Muscle of leg (tissue), 11 donors: ENCODE data around the gene PTPRG. TPM values are rescaled to one million over a fixed set of nuclear protein-coding genes. Genes with fewer than 3 reads are reported as not detected.

Experiments used
- DNase-seq: peaks from one replicate; pipeline ENCODE4 v3.0.0; 2013
- H3K27ac ChIP-seq: one replicate; pipeline ENCODE4 v1.5.1; 2013; ENCODE audit warnings: mild to moderate bottlenecking, low read length, control low read depth
- H3K27me3 ChIP-seq: one replicate; pipeline ENCODE4 v1.6.1; 2013; ENCODE audit warnings: low read length; ENCODE audit not compliant: control insufficient read depth, insufficient read depth
- H3K36me3 ChIP-seq: one replicate; pipeline ENCODE4 v1.6.1; 2013; ENCODE audit warnings: low read length; ENCODE audit not compliant: control insufficient read depth, insufficient read depth
- H3K4me1 ChIP-seq: one replicate; pipeline ENCODE4 v1.6.1; 2013; ENCODE audit warnings: low read length; ENCODE audit not compliant: control insufficient read depth, insufficient read depth
- H3K4me3 ChIP-seq: one replicate; pipeline ENCODE4 v1.5.1; 2013; ENCODE audit warnings: low read length, control low read depth
- H3K9me3 ChIP-seq: replicated peaks from 2 replicates; pipeline ENCODE4 v1.6.1; 2013; ENCODE audit warnings: low read depth, low read length; ENCODE audit not compliant: control insufficient read depth
- WGBS: methylation state at CpG from one replicate; pipeline ENCODE4 v1.1.5; 2013; ENCODE audit warnings: missing lambda C conversion rate; ENCODE audit not compliant: insufficient coverage; 5-methylcytosine and 5-hydroxymethylcytosine counted together
- polyA plus RNA-seq, 8 donors: library from polyadenylated mRNA; unstranded; fragments of 120-200 nt; gene quantifications; one replicate each; pipeline versions ENCODE4 v1.2.1 to v1.2.3, GENCODE V29; 2013; ENCODE audit warnings: inconsistent platforms in 1 of 8, low replicate concordance in 1 of 8; ENCODE audit not compliant: insufficient read length in 8 of 8, insufficient read depth in 1 of 8
- total RNA-seq: library from RNA; stranded (reverse); fragments of 120-200 nt; gene quantifications from one replicate; pipeline ENCODE4 v1.2.4, GENCODE V29; 2013

Gene PTPRG
- total and polyA plus RNA-seq, 9 donors, result 15.7 to 45.7 (median 30.8) TPM

DNA sequence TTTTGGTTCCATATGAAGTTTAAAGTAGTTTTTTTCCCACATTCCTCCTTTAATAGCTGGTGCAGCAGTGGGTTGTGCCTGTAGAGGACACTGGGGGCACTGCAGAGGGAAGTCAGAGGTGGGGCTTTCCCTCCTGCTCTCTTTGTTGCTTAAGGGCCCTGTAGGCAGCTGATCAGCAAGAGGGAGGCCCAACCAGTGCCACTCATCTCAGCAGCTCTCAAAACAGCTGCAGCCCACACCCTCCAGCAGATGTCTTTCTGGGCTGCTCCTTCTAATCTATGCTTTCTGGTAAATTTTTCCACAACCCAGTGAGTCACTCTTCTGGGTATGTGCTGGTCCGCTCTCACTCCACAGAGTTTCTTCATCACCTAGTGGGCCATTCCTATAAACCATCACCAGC lies 548.2 kb downstream of the PTPRG start:
- Histone ChIP-seq H3K27me3 (no peaks in the 10 kb centered on the region), H3K9me3 (peaks cover 6% of the 10 kb centered on the region), H3K36me3 (no peaks in the 10 kb centered on the region), H3K4me1 (no peaks in the 10 kb centered on the region), H3K27ac (no peak overlapping the region), H3K4me3 (no peak overlapping the region)
- 40% methylated on average over 1 of the region's 1 CpG for WGBS
- peak; percentile 64 for DNase-seq

DNA sequence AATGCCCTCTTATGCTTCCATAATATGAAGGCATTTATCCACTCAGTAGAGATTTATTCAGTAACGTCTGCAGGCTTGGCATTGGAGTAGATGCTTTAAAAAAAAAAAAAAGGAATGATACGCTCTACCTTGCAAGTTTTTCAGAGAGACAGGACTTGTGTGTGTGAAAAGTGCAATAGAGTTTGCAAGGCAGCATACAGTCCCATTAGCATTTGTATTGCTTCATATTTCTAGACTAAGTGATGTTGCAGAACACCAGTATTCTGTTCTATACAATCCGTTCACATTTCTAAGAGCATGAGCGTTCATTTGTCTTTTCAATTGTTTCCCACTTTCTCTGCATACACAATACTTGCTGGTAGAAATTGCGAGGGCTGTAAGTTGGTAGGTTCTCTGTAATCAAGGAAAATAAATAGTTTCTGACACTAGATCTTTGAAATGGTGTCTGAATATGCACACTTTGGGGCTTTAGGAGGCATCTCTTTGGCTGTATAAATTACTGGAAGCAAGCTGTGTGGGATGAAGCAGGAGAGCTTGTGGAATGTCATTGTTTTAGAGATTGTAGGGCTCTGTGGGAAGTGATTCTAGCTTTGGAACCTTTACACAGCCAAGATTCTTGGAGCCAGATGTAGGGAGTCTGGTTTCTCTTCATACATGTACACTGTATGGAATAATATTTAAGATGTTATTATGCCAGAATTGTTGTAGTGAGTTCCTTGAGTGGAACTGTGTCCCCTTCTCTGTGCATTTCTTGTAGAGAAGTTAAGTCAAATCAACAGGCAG lies 549.3 kb downstream of the PTPRG start:
- H3K9me3 ChIP-seq, result peaks cover 6% of the 10 kb centered on the region
- no peaks in the 10 kb centered on the region for H3K36me3 ChIP-seq
- H3K27ac ChIP-seq, result no peak overlapping the region
- H3K27me3 ChIP-seq, result no peaks in the 10 kb centered on the region
- no peak overlapping the region for H3K4me3 ChIP-seq
- no peaks in the 10 kb centered on the region for H3K4me1 ChIP-seq
- WGBS, result no CpG with 5 or more reads among the region's 5 CpGs
- peak; percentile 63 for DNase-seq

- no peaks in the 10 kb centered on the region for H3K36me3 ChIP-seq
- no peaks in the 10 kb centered on the region for H3K27me3 ChIP-seq
- H3K9me3 ChIP-seq, result peaks cover 6% of the 10 kb centered on the region
- H3K4me1 ChIP-seq, result no peaks in the 10 kb centered on the region
- H3K4me3 ChIP-seq, result no peak overlapping the region
- H3K27ac ChIP-seq, result no peak overlapping the region
- no CpG with 5 or more reads among the region's 3 CpGs for WGBS
- DNase-seq, result no peak
Observed at GRCh38 chr3:62113092-62113491, 551.7 kb downstream of the PTPRG start.

DNA sequence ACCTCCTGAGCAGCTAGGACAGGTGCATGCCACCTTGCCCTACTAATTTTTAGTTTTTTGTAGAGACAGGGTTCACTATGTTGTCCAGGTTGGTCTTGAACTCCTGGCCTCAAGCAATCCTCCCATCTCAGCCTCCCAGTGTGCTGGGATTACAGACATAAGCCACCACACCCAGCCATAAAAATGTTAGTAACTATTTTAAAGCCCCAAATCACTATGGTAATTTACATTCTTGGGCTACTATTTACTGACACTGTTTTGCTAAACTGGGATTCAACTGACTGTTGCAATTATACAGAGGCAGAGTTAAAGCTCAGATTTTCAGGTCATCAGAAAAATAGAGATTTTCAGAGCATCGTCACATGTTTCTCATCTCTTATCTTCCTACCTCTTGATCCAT lies 553.4 kb downstream of the PTPRG start:
- no peak for DNase-seq
- Histone ChIP-seq H3K4me1 (no peaks in the 10 kb centered on the region), H3K9me3 (peaks cover 1% of the 10 kb centered on the region), H3K27ac (no peak overlapping the region), H3K27me3 (no peaks in the 10 kb centered on the region), H3K4me3 (no peak overlapping the region), H3K36me3 (no peaks in the 10 kb centered on the region)
- 100% methylated on average over 1 of the region's 1 CpG for WGBS

- Histone ChIP-seq H3K27ac (no peak overlapping the region), H3K4me1 (no peaks in the 10 kb centered on the region), H3K4me3 (no peak overlapping the region), H3K36me3 (no peaks in the 10 kb centered on the region), H3K9me3 (peaks cover 5% of the 10 kb centered on the region), H3K27me3 (no peaks in the 10 kb centered on the region)
- 48% methylated on average over 2 of the region's 3 CpGs for WGBS
- no peak for DNase-seq
Observed at GRCh38 chr3:62117903-62118548, 556.7 kb downstream of the PTPRG start.

GRCh38 chr3:62119139-62119538 lies 557.8 kb downstream of the PTPRG start:
- 93% methylated on average over 4 of the region's 4 CpGs for WGBS
- no peak overlapping the region for H3K4me3 ChIP-seq
- no peak overlapping the region for H3K27ac ChIP-seq
- H3K4me1 ChIP-seq, result no peaks in the 10 kb centered on the region
- H3K27me3 ChIP-seq, result no peaks in the 10 kb centered on the region
- no peaks in the 10 kb centered on the region for H3K36me3 ChIP-seq
- no peak for DNase-seq
- H3K9me3 ChIP-seq, result peaks cover 6% of the 10 kb centered on the region

GRCh38 chr3:62122819-62123218 lies 561.4 kb downstream of the PTPRG start:
- WGBS, result 44% methylated on average over 4 of the region's 4 CpGs
- H3K4me1 ChIP-seq, result peaks cover 6% of the 10 kb centered on the region
- no peak for DNase-seq
- no peaks in the 10 kb centered on the region for H3K27me3 ChIP-seq
- H3K36me3 ChIP-seq, result no peaks in the 10 kb centered on the region
- H3K9me3 ChIP-seq, result peaks cover 6% of the 10 kb centered on the region
- no peak overlapping the region for H3K27ac ChIP-seq
- no peak overlapping the region for H3K4me3 ChIP-seq

GRCh38 chr3:62125380-62125779 lies 564.0 kb downstream of the PTPRG start:
- Histone ChIP-seq H3K27ac (no peak overlapping the region), H3K27me3 (no peaks in the 10 kb centered on the region), H3K4me1 (peaks cover 6% of the 10 kb centered on the region), H3K36me3 (no peaks in the 10 kb centered on the region), H3K4me3 (no peak overlapping the region), H3K9me3 (peaks cover 6% of the 10 kb centered on the region)
- 93% methylated on average over 2 of the region's 4 CpGs for WGBS
- DNase-seq, result no peak

DNA sequence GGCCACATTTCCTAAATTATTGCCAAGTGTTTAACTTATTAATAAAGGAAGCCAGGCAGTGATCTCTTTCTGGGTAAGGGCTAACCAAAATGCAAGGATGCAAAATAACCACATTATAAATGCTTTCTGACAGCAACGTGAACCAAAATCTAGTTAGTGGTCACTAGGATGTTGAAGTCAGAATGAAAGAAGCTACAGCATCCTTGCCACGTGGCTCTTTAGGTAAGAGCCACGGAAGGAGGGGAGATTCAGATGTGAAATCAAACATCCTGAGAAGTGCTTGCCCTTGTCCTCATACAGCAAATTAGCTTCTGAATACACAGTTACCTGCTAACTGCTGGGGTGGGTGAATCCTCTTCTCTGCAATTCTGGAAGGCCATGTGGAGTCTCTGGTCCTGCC lies 565.7 kb downstream of the PTPRG start:
- H3K9me3 ChIP-seq, result peaks cover 6% of the 10 kb centered on the region
- H3K27ac ChIP-seq, result no peak overlapping the region
- no peaks in the 10 kb centered on the region for H3K36me3 ChIP-seq
- 100% methylated on average over 1 of the region's 3 CpGs for WGBS
- H3K4me1 ChIP-seq, result peaks cover 6% of the 10 kb centered on the region
- no peaks in the 10 kb centered on the region for H3K27me3 ChIP-seq
- no peak overlapping the region for H3K4me3 ChIP-seq
- DNase-seq, result no peak

DNA sequence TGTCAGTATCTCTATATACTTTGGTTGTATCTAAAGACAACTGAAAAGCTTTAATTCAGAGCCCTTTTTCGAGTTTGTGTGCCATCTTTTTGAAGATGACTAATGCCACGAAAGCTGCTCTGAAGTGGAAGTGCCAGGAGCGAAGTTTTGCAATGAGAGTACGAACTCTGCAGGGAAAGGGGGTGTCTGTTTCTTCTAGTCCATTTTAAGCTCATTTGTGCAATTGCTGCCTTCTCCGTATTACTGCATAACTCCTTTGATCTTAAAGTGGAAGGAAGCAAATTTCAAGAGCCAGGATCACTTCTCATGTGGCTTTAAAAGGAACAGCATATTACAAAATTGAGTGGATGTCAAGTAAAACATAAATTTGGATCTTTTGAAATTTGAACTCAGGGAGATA lies 566.7 kb downstream of the PTPRG start:
- no peak for DNase-seq
- WGBS, result 87% methylated on average over 3 of the region's 5 CpGs

More for the DNA sequence above, 566.7 kb downstream of the PTPRG start:
- Histone ChIP-seq H3K36me3 (no peaks in the 10 kb centered on the region), H3K27me3 (no peaks in the 10 kb centered on the region), H3K27ac (no peak overlapping the region), H3K4me1 (peaks cover 6% of the 10 kb centered on the region), H3K4me3 (no peak overlapping the region), H3K9me3 (peaks cover 1% of the 10 kb centered on the region)
